GM10847 (cell line): ENCODE data around the gene TACC2.

Experiments used
- POLR2A ChIP-seq: IDR thresholded peaks from 2 replicates; pipeline ENCODE4 v1.6.1; 2011; ENCODE audit not compliant: insufficient read length; ENCODE audit errors: extremely low read depth

The TACC2 gene

GRCh38 chr10:122117475-122117874, 128.5 kb downstream of the TACC2 start:
- TF ChIP-seq POLR2A = no peak

DNA sequence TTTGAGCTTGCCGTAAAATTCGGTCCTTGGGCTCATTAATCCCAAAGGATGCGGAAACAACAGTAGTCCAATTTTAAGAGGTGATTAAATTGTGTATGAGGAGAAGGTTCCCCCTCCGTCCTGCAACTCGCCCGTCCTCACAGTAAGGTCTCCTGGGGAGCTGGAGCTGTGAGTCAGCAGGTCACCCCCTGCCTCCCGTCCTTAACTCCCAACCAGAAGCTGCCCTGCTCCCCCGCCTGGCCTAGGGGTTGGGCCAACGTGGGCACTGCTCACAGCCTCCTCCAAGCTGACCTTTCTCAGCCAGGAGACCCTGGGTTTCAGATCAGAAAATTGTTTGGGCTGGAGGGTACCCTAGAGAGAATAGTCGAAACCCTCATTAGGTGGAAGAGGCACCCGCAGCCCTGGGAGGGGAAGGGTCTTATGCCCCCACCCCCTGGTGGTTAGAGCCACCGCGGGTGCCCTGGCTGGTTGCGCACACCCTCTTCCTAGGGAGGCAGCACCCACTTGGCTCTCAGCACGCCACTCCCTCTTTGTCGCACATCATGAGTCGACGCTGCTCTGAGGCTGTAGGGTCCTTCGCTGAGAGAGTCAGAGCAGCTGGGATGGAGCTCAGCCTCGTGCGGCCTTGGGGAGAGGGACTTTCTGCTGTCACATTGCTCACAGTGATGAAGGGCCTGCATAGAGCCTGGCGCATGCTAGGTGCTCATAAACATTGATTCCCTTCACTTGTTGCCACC, 131.2 kb downstream of the TACC2 start:
- TF ChIP-seq POLR2A = no peak

DNA sequence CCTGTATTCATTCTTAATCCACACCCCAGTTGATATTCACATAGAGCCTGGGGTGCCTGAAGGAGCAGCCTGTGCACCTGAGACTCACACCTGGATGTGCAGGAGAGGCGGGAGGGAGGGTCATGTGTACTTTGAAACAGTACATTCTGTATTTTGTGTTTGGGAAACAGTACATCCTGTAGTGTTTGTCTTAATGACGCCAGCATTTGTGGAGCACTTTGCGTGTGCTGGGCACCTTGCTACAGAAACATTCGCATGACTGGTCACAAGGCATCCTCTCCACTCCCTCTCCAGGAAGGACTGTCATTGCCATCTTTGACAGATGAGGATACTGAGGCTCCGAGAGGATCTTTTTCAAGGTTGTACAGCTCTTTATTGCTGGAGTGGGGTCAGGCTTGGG, 132.1 kb downstream of the TACC2 start:
- TF ChIP-seq POLR2A = no peak

DNA sequence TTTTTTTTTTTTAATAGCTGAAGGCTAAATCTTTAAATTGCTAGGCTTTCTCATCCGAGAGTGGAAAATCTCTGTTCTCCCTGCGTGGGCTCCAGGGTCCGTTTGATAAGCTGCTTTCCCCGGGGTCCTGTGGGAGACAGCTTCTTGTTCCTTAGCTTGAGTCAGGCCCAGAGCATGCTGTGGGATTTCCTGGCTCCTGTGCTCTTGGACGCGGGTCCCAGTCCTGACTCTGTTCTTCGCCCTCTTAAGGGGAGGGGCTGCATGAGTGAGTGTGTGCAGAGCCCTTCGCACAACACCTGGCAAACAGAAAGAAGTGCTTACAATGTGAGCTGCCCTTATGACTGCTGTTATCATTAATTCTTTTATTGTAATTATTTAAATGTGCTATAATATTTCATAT, 133.5 kb downstream of the TACC2 start:
- TF ChIP-seq POLR2A = no peak

DNA sequence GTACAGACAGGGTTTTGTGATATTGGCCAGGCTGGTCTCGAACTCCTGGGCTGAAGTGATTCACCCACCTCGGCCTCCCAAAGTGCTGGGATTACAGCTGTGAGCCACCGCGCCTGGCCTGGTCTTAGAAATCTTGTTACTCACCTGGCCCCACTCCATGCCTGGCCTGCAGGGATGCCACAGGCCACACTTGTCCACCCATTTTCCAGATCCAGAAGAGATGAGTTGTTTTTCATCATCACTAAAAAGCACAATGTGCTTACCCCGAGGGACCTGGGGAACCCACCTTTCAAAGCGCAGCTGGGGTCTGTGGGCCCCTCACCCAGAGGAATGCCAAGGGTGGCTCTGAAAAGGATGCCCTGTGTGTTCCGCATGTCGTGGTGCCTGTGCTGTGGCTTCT, 134.2 kb downstream of the TACC2 start:
- no peak for TF ChIP-seq POLR2A

- TF ChIP-seq POLR2A = no peak
These were observed 135.4 kb downstream of the TACC2 start for GRCh38 chr10:122124342-122124741.

DNA sequence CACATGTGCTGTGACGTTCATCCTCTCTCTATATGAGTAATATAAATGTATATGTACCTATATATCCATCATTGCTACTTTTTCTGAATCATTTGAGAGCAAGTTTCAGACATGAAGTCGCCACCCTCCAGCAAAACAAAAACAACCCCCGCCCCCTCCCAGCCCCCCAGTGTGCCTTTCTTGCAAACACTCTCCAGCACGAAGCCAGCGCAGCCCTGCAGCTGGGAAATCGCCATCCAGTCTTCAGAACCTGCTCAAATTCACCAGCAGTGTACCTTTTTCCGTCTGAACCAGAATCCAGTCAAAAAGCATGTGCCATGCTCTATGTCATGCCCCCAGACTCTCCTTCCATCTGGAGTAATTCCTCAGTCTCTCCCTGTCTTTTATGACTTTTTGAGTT, 135.8 kb downstream of the TACC2 start:
- TF ChIP-seq POLR2A = no peak

GRCh38 chr10:122126763-122127659, 138.0 kb downstream of the TACC2 start:
- TF ChIP-seq POLR2A = no peak

DNA sequence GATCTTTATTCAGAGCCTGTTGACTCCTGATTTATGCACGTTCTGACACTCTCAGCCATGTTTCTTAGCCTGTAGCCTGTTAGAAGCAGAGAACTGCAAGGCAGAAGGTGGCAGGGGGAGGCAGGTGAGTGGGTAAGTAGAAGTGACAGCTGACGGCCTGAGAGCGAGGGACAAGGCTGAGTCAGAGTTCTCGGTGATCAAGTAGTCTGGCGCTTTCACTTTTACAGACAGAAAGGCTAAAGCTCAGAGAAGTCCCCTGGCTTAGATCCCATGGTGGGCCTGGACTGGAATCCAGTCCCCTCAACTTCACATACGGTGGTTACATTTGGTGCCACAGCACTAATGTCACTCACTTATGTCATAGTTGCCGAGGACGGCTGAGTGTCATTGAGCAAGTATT, 139.0 kb downstream of the TACC2 start:
- TF ChIP-seq POLR2A = no peak

- TF ChIP-seq POLR2A = no peak
These were observed 139.4 kb downstream of the TACC2 start for GRCh38 chr10:122128357-122128756.

DNA sequence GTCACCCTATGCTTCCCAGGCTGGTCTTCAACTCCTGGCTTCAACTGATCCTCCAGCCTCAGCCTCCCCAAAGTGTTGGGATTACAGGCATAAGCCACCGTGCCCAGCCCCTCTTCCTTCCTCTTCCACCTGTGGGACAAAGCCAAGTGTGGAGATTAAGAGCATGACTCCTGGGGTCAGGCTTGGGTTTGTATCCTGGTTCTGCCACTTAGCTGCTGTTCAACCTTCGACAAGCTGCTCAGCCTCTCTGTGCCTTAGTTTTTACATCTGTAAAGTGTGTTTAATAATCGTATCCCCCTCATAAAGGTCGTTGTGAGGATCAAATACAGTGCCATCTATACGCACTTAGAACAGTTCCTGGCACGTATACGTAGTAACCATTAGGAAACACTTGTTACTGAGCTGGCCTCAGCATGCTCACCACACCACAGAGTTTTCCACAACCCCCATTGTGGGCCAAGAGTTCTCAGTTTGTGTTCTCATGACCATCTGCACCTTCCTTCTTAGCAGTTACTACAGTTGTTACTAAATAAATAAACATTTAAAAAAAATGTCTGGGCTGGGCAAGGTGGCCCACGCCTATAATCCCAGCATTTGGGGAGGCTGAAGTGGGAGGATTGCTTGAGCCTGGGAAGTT, 141.6 kb downstream of the TACC2 start:
- TF ChIP-seq POLR2A = no peak

DNA sequence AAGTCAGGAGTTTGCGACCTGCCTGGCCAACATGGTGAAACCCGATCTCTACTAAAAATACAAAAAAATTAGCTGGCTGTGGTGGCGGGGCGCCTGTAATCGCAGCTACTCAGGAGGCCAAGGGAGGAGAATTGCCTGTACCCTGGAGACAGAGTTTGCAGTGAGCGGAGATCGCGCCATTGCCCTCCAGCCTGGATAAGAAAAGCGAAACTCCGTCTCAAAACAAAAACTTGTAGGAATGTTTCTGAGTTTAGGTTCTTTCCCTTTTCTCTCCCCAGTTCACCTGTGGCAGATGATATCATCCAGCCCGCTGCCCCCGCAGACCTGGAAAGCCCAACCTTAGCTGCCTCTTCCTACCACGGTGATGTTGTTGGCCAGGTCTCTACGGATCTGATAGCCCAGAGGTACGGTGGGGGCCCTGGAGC, 143.4 kb downstream of the TACC2 start:
- no peak for TF ChIP-seq POLR2A

GRCh38 chr10:122132882-122133565, 144.1 kb downstream of the TACC2 start:
- no peak for TF ChIP-seq POLR2A

DNA sequence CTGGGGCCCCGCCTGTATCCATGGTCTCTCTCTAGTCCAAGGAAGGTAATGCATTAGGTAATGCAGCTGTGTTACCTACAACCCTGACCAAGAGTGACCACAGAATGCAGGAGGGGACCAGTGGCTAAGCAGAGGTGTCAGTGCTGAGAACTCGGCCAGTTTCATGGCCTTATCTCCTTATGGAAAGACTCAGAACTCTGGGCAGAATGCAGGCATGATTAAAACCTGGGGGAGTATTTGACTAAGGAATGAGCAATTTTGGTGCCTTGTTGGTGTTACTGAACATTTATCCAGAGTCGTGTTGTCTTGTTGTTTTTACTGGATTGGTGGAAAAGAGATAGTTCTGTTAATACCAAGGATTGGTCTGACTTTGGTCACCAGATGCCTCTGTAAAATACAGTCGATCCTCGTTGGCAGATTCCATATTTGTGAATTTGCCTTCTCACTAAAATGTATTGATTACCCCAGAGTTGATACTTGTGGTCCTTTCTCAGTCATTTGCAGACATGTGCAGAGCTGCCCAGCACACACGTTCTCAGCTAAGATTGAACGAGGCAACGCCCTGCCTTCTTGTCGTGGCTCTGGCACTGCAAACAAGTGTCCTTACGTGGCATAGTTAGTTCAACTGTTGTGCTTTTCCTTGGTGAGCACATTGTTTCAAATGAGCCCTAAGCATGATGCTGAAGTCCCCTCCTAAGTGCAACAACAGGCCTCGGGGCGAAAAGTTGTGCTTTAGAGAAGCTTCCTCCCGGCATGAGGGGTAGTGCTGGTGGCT, 146.5 kb downstream of the TACC2 start:
- TF ChIP-seq POLR2A = no peak
